Measurements from ENCODE around the gene RTKN2. TPM values are rescaled to one million over a fixed set of nuclear protein-coding genes. Genes with fewer than 3 reads are reported as not detected.
"Not testable (repeated sequence)": the region's sequence is repeated elsewhere in the genome, so short reads cannot be mapped to it uniquely, and the experiment has no call there.

Gene RTKN2
- total RNA-seq, 1 donor from 2014 or later, result under 0.01 TPM

DNA sequence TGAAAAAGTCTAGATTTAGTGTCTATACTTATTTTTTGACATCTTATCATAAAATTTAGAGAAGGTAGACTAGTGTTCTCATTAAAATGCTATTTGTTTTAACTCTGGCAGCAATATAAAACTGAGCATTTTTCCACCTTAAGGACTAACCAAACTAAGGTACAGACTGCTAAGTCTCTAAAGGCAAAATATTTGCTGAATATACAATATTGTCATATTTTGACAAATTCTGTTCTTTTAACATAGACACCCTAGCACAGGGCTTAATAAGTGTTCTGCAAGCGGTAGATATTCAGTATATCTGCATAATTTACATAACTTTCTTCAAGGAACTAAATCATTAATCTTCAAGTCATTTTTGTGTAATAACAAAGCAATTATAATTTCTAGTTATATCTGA, 8.6 kb downstream of the RTKN2 start:
- no peak for DNase-seq (ENCODE audit: low read depth in 2 of 2)

DNA sequence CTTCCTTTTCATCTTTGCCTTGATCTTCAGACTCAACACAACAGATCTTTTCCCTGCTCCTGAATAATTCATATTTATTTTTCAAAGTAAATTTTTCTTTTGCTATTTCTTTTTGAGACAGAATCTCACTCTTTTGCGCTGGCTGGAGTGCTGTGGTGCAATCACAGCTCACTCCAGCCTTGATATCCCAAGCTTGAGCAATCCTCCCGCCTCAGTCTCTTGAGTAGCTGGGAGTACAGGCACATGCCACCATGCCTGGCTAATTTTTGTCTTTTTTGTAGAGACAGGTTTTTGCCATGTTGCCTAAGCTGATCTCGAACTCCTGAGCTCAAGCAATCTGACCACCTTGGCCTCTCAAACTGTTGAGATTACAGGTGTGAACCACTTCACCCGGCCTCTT, 9.2 kb downstream of the RTKN2 start:
- no peak for DNase-seq (ENCODE audit: low read depth in 2 of 2)

DNA sequence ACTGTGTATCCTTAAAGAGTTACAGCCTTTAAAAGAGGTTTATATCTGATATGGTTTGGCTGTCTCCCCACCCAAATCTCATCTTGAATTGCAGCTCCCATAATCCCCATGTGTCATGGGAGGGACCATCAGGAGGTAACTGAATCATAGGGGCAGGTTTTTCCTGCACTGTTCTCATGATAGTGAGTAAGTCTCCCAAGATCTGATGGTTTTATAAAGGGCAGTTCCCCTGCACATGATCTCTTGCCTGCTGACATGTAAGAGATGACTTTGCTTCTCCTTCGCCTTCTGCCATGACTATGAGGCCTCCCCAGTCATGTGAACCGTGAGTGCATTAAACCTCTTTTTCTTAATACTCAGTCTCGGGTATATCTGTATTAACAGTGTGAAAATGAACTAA, 9.7 kb downstream of the RTKN2 start:
- no peak for DNase-seq (ENCODE audit: low read depth in 2 of 2)

DNA sequence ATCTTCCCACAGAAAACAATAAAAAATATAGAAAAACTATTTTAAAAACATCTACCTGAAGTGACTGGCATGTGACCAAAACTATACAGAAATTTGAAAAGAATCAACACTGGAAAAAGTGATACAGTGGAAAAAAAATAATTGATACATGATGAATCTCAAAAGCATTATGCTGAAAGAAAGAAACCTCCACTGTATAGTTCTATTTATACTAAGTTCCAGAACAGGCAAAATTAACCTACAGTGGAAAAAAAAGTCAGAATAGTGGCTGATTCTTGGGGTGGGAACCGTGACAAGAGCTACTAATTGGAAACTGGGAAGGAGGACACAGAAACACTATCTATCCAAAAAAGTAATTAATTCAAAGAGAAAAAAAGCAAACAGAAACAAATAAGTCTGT, 14.9 kb downstream of the RTKN2 start:
- no peak for DNase-seq (ENCODE audit: low read depth in 2 of 2)

DNA sequence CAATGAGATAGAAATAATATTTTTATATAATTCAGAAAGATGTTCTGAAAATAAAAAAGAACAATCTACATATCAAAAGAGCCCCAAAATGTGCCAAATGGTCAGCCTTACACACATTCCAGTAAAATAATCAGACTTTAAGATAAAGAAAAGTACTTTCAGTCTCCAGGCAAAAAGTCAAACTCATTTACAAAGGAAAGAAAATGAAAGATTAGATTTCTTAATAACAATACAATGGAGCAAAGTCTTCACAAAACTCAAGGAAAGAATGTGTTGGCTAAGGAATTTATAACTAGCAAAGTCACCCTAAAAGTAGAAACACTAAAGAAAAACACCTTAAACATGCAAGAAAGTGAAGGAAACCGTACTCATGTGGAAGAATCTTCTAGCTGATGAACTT, 16.6 kb downstream of the RTKN2 start:
- no peak for DNase-seq (ENCODE audit: low read depth in 2 of 2)

DNA sequence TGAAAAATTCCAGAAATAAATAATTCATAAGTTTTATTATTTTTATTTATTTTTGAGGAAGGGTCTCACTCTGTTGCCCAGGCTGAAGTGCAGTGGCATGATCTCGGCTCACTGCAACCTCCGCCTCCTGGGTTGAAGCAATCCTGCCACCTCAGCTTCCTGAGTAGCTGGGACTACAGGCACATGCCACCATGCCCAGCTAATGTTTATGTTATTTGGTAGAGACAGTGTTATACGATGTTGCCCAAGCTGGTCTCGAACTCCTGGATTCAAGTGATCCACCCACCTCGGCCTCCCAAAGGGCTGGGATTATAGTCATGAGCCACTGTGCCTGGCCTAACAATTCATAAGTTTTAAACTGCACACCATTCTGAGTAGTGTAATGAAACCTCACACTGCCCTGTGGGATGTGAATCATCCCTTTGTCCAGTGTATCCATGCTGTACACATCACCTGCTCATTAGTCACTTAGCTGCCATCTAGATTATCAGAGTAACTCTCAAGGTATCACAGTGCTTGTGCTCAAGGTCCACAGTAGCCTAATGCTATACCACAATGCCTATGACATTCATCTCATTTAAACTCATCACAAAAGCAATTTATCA, 17.9 kb downstream of the RTKN2 start:
- peak; percentile 11 to 60 for DNase-seq (ENCODE audit: low read depth in 2 of 2)

DNA sequence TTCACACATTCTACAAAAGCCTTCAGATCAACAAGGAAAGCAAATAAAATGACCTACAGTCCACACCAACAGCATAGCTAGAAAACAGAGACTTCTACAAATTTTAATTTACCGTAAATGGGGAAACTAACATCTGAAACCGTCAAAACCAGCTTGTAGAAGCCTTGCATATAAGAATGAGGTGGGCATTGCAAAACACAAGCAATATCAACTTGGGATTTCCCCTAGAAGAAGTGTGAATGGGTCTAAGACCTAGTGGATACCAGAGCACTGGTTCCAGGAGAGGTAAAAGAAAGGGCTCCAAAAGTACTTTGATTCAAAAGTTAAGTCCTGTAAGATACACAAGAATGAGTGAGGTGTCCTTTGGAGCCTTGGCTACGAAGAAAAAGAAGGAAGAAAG, 18.7 kb downstream of the RTKN2 start:
- DNase-seq (ENCODE audit: low read depth in 2 of 2), result no peak

DNA sequence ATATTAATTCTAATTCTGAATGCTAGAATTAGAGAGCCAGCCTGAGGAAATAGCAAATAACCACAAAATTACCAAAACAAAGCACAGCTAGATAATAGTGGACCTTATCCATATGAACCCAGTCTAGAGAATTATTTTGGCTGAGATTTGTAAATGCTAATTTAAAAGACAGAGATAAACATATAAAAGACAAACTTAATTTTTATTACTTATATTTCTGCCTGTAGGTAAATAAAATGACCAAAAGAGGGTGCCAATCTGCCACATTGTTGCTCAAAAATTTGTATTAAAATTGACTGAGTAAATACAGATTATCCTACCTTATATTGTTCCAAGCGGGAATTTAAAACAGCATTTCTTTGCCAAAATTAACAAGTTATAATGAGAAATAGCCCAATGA, 20.2 kb downstream of the RTKN2 start:
- peak; percentile 28 to 42 for DNase-seq (ENCODE audit: low read depth in 2 of 2)

DNA sequence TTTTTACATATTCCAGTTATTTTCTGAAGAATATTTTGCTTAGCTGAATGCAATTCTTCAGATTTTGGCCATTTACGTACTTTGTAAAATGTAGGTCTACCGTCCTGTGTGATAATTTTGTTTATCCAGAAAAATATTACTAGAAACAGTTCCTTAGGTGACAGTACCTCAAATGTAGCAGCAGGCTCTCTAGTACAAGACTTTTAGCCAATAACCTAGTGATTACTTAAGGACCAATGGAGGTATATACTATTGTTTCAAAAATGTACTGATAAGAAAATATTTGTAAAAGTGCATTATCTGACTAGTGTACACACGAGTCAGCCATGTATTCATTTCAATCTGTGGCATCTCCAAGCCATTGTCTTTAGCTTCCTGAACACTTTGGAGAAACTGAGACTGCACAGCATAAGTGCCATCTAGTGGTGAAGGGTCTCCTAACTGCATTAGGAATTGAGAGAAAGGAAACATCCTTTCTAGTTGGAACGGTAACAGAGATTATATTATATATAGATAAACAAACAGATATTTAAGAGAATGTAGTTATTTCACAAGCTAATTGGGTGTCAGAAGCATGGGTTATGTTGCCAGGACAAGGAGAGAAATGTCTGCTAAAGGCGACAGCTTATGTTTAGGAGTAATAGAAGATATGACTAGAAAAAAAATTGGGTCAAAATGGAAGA, 23.7 kb downstream of the RTKN2 start:
- peak; percentile 81 to 90 for DNase-seq (ENCODE audit: low read depth in 2 of 2)

DNA sequence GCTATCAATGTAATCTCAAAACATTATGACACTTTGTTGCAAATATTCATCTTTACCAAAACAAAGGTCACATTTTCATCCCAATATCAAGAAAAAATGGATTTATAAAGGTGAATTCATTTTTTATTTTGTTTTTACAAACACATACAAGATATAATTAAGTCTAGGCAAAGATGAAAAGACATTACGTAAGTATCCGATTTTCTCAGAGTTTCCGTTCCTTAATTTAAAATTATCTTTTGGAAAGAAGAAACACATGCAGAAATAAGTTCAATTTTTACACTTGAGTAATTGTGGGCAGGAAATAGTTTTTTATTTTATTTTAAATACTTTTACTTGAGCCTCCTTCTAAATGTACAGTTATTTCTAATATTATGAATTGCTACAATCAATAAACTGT, 24.6 kb downstream of the RTKN2 start:
- DNase-seq (ENCODE audit: low read depth in 2 of 2), result no peak

DNA sequence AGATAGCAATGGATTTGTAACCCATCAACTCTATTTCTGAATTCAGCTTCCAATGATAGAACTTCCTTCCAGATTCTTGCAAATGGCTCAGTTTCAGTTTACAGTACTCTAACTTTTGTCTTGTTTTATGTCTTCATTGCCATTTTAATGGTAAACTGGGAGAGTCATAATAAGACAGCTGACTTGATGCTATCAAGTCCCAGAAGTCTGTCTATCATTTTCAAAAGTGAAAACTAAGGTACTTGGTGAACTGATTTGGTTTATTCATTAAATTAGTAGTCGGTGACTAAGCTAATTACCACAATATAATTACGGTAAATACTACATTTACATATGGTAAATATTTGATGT, 25.0 kb downstream of the RTKN2 start:
- DNase-seq (ENCODE audit: low read depth in 2 of 2), result no peak

DNA sequence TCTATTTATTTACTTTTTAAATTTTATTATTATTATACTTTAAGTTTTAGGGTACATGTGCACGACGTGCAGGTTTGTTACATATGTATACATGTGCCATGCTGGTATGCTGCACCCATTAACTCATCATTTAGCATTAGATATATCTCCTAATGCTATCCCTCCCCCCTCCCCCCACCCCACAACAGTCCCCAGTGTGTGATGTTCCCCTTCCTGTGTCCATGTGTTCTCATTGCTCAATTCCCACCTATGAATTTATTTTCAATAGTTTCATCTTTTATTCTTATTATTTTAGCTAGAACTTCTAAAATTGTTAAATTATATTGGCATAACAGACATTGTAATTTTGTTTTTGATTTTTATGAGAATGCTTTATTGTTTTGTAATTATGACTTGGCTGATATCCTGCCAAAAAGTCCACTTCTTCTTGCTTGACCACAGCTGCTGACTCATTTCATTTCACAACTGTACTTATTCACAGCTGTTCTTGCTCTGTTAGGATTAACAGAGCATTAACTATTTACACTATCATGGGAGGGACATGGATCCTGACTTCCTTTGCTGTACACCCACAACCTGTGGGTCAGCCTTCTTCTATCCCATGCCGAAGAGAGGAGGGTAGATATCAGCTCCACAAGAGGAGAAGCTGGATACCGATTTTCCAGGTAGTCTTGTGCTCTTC, 25.5 kb downstream of the RTKN2 start:
- DNase-seq (ENCODE audit: low read depth in 2 of 2), result peak; percentile 37 to 89

DNA sequence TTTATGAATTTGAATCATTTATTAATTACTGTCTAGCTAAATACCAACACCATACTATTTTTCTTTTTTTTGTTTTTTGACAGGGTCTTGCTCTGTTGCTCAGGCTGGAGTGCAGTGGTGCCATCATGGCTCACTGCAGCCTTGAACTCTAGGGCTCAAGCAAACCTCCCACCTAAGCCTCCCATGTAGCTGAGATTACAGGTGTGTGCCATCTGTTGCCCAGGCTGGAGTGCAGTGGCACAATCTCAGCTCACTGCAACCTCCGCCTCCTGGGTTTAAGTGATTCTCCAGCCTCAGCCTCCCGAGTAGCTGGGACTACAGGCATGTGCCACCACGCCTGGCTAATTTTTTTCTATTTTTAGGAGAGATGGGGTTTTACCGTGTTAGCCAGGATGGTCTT, 27.1 kb downstream of the RTKN2 start:
- DNase-seq (ENCODE audit: low read depth in 2 of 2), result not testable (repeated sequence)

DNA sequence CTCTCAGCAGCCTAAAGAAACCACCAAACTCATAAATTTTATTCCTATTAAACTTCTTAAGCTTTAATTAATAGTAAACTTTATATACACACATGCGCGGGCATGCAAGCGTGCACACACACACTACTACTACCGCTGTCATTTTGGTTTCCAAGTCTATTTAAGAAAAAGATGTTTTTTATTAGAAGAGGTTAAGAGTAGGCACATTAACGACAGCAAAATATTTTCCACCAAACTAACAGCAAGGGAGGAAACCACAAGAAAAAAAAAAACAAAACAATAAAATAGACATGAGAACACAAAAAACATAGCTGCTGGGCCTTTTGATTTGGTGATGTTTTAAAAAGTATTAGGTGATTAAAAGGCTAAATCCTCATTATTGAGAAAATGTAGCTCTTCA, 28.6 kb downstream of the RTKN2 start:
- peak; percentile 5 to 30 for DNase-seq (ENCODE audit: low read depth in 2 of 2)

DNA sequence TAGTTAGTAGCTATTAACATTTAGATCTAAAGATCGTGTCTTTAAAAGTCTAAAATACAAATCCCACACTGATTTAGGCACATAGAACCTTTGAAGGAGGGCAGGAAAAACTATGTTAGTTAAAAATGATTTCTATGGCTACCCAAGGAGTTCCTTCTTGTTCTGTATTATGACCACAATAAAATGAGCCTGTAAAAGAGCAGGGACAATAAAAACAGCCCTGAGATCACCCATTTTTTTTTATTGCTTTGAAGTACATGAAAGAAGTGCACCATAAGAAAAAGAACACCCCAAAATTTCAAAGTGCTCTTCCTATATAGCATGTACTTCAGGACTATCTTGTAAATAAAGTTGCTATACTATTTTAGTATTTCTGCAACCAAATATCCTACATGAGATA, 29.8 kb downstream of the RTKN2 start:
- no peak for DNase-seq (ENCODE audit: low read depth in 2 of 2)

DNA sequence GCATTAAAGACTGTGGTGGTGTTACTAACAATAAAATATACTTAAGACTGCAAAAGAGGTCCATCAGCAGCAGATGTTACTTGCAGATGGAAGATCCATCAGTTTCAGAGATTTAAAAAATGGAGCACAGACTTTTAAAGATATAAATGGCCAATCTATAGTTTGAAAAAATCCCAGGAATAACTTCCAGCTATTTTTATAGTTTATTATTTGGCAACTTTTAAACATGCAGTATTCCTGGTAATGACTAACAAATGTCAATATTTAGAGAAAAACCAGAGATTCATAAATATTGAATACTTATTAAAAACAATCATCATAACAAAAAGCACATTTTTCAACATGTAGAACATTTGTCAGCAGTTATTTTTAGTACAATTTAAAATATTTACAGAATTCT, 30.7 kb downstream of the RTKN2 start:
- DNase-seq (ENCODE audit: low read depth in 2 of 2), result no peak

DNA sequence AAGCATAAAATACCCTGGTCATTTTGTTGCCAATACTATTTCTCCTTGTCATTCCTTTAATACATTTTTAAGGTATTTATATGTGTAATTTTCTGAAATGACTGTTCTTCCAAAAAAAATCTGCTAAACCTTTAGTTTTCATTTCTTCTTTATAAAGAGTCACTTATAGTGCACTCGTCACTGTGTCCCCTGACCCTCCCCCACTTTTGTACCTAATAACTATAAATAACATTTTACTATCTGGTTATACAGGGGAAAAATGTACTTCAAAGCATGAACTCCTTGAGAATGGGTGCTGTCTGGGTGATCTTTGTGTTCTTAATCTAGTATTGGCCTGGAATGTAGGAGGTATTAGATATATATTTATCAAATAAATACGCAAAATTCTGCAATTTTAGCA, 31.1 kb downstream of the RTKN2 start:
- no peak for DNase-seq (ENCODE audit: low read depth in 2 of 2)

DNA sequence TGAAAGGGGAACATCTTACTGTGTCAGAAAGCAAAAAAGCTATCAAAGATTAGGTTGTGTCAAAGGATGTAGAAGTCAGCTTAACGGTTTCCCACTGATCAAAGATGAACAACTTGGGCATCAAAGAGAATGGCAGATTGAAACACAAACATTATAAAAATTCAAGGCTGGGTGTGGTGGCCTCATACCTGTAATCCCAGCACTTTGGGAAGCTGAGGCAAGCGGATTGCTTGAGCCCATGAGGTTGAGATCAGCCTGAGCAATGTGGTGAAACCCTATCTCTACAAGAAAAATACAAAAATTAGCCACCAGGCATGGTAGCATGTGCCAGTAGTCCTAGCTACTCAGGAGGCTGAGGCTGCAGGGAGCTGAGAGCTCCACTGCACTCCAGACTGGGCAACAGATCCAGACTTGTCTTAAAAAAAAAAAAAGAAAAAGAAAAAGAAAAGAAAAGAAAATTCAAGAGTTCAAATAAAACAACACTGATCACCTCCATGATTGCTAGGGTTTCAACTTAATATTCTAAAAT, 34.5 kb downstream of the RTKN2 start:
- DNase-seq (ENCODE audit: low read depth in 2 of 2), result no peak

DNA sequence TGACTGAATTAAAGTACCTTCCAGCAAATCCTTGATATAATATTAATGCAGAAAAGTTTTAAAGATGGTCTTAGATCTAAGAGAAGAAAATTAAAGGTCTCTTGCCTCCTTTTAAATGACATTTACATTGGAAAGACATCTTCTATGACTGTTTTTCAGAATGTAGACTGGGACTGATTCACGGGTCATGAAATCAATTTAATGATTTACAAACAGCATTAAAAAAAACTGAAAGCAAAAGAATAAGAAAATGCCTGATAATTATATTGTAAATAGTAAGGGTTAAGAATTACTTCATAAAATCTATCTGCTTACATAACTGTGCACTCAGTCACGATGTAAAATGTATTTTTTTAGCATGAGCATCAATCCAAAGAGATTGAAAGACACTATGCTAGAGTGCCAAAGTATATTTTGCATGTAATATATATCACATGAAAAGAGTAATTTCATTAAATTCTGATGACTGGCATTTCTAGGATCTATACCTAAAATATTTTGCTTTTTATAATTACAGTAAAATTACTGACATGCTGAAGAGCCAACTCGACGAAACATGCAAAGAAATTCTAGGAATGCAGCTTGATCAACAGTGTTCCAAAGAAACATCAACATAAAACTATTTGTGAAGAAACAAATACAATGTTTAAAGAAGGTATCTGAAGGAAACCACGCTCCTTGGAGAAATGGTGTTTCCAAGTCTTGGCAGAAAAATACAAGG, 35.1 kb downstream of the RTKN2 start:
- no peak for DNase-seq (ENCODE audit: low read depth in 2 of 2)

DNA sequence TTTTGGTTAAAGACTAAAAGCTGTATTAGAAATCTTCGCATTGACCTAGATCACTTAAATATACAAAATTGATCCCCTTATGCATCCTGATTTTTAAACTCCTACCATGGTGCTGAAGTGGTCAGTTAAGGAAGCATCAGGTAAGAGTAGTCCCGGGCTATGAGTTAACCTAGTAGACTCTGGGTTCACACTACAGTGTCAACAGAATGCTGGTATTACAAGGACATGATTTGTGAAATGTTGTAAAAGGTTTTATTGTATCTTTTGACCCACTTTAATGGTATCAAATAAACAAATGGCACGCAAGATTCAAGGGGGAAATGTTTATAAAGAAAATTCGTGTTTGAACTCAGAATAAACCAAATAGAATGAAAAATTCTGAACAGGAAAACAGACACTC, 36.8 kb downstream of the RTKN2 start:
- DNase-seq (ENCODE audit: low read depth in 2 of 2), result no peak

DNA sequence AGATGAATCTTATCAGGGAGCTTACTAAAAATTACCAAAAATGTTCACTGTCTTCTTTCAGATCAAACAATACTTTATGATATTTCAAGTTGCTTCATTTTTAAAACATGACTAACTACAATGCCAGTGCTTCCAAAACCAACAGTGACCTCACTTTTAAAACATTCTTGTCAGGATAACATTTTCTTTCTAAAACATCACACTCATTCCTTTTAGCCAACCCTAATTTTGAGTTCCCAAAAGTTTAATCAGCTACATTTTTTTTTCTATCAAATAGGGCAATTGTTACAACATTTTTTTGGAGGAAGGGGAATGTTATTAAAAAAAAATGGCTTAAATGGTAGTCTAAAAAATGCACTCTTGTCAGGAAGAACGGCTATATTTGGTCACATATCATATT, 37.3 kb downstream of the RTKN2 start:
- peak; percentile 53 to 75 for DNase-seq (ENCODE audit: low read depth in 2 of 2)

Measured in lung microvascular endothelial cell (primary cell).